A673 (cell line): ENCODE results near the gene BLOC1S6. TPM values are rescaled to one million over a fixed set of nuclear protein-coding genes. Genes with fewer than 3 reads are reported as not detected.

ENCODE experiments used
- BruUV-seq: library from RNA; stranded (reverse); fragments of 400-500 nt; replicated peaks from 2 replicates; lab custom pipeline; 2021; lab: Mats Ljungman, UMichigan
- CTCF ChIA-PET: fragments of 300-600 bp; sonication (Branson Sonifier 250); formaldehyde crosslinking; loops from one replicate; lab custom pipeline; 2022; ENCODE audit warnings: antibody characterized with exemption; lab: Charles Lee
- POLR2A ChIA-PET: fragments of 300-600 bp; sonication (Branson Sonifier 250); formaldehyde crosslinking; loops from one replicate; lab custom pipeline; 2022; ENCODE audit warnings: antibody characterized with exemption; ENCODE audit not compliant: low non-redundant PET; lab: Charles Lee
- DNase-seq: peaks from one replicate; pipeline ENCODE4 v3.0.0-alpha.2; 2015; ENCODE audit warnings: low spot score
- H3K27ac ChIP-seq: fragments of 200-600 bp; sonication (generic); 2 replicates; pipeline ENCODE4 v1.5.1; 2016; ENCODE audit warnings: mixed run types, low read depth, mild to moderate bottlenecking, mixed read lengths, antibody characterized with exemption, low read length; ENCODE audit not compliant: poor library complexity, severe bottlenecking
- H3K27me3 ChIP-seq: fragments of 200-600 bp; sonication (generic); replicated peaks from 2 replicates; pipeline ENCODE4 v1.6.1; 2017; ENCODE audit warnings: mixed run types, low read depth, mild to moderate bottlenecking, mixed read lengths, antibody characterized with exemption, low read length; ENCODE audit not compliant: insufficient read depth, poor library complexity
- H3K36me3 ChIP-seq: fragments of 200-600 bp; sonication (generic); 2 replicates; pipeline ENCODE4 v1.6.1; 2016; ENCODE audit warnings: mixed run types, mild to moderate bottlenecking, mixed read lengths, antibody characterized with exemption, low read length; ENCODE audit not compliant: insufficient read depth, poor library complexity, severe bottlenecking
- H3K4me1 ChIP-seq: fragments of 200-600 bp; sonication (generic); 2 replicates; pipeline ENCODE4 v1.6.1; 2017; ENCODE audit warnings: mixed run types, mild to moderate bottlenecking, mixed read lengths, antibody characterized with exemption, low read length; ENCODE audit not compliant: insufficient read depth, poor library complexity, severe bottlenecking
- H3K4me3 ChIP-seq: fragments of 200-600 bp; sonication (generic); 2 replicates; pipeline ENCODE4 v1.5.1; 2016; ENCODE audit warnings: low read depth, mixed run types, mild to moderate bottlenecking, mixed read lengths, low read length; ENCODE audit not compliant: poor library complexity, severe bottlenecking
- H3K9me3 ChIP-seq: fragments of 200-600 bp; sonication (generic); 2 replicates; pipeline ENCODE4 v1.6.1; 2016; ENCODE audit warnings: mixed run types, low read depth, mild to moderate bottlenecking, mixed read lengths, antibody characterized with exemption, low read length; ENCODE audit not compliant: poor library complexity, severe bottlenecking
- CTCF ChIP-seq: fragments of 300-800, 200-600 bp; sonication (generic); conservative IDR thresholded peaks from 2 replicates; pipeline ENCODE4 v1.5.1; 2017; ENCODE audit warnings: low read depth, mild to moderate bottlenecking, antibody characterized with exemption, low read length, moderate library complexity, mixed read lengths
- EZH2 ChIP-seq: fragments of 200-600 bp; sonication (generic); IDR thresholded peaks from 2 replicates; pipeline ENCODE4 v1.6.1; 2017; ENCODE audit warnings: borderline replicate concordance, low read depth, mild to moderate bottlenecking, mixed read lengths, antibody characterized with exemption, low read length; ENCODE audit not compliant: poor library complexity, severe bottlenecking
- intact Hi-C: fragments of 100-400 bp; cut with micrococcal nuclease; formaldehyde crosslinking; loops from one replicate; pipeline ENCODE4 v1.10.0; 2022; ENCODE audit not compliant: unreplicated experiment
- total RNA-seq: library from RNA; stranded (reverse); gene quantifications from 2 replicates; pipeline ENCODE4 v1.2.3, GENCODE V29; 2021

BLOC1S6 gene
- total RNA-seq, 1 experiment from 2014 or later = 55.6 TPM

DNA sequence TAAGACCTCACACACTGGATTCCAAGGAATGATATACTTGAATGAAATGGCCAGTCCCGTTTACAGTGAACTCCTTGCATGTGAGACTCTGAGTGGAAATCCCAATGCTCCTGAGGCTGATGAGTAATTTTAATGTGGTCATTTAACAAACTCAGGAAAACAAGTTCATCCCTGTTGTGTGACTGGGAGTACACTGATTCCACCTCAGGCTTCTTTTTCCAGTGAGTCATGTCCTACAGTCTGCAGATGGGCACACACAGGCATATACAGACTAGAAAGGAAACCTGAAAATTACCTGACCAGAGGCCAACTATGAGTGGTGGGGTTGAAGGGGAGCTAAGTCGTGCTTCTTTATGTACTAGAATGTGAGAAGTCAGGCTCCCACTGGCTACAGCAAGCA, 53.4 kb downstream of the BLOC1S6 start:
- ChIA-PET POLR2A (no interaction called here), CTCF (no interaction called here)

DNA sequence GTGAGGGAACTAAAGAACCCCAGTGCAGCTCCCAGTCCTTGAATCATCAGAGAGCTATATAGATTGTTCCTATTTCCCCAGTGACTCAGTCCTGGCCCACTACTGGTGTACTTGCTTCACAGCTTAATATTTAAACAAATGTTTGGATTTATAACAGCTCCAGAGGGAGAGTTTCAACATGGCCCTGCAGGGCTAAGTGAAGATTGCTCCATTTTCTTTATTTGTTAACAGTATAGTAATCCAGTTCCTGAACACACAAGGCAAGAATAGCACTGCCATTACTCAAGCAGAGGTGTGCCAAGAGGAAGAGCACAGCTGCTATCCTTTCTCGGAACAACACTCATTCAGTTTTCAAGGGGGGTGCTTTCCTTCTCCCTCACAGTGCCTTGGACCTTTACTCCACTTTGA, 54.2 kb downstream of the BLOC1S6 start:
- Histone ChIP-seq H3K4me3 (no peak overlapping the region), H3K9me3 (no peaks in the 10 kb centered on the region), H3K27ac (no peak overlapping the region), H3K4me1 (peaks cover 22% of the 10 kb centered on the region), H3K36me3 (no peaks in the 10 kb centered on the region), H3K27me3 (no peaks in the 10 kb centered on the region)
- no peak for DNase-seq
- BruUV-seq = no TSS peak
- intact Hi-C loops = no loop called here
- no peak for TF ChIP-seq CTCF
- no peak for TF ChIP-seq EZH2
- ChIA-PET POLR2A (no interaction called here), CTCF (no interaction called here)

More for the DNA sequence above, 53.4 kb downstream of the BLOC1S6 start:
- DNase-seq = no peak
- Histone ChIP-seq H3K9me3 (no peaks in the 10 kb centered on the region), H3K27me3 (no peaks in the 10 kb centered on the region), H3K4me3 (no peak overlapping the region), H3K4me1 (peaks cover 22% of the 10 kb centered on the region), H3K36me3 (no peaks in the 10 kb centered on the region), H3K27ac (no peak overlapping the region)
- BruUV-seq = no TSS peak
- intact Hi-C loops = no loop called here
- TF ChIP-seq EZH2 = no peak
- TF ChIP-seq CTCF = no peak

DNA sequence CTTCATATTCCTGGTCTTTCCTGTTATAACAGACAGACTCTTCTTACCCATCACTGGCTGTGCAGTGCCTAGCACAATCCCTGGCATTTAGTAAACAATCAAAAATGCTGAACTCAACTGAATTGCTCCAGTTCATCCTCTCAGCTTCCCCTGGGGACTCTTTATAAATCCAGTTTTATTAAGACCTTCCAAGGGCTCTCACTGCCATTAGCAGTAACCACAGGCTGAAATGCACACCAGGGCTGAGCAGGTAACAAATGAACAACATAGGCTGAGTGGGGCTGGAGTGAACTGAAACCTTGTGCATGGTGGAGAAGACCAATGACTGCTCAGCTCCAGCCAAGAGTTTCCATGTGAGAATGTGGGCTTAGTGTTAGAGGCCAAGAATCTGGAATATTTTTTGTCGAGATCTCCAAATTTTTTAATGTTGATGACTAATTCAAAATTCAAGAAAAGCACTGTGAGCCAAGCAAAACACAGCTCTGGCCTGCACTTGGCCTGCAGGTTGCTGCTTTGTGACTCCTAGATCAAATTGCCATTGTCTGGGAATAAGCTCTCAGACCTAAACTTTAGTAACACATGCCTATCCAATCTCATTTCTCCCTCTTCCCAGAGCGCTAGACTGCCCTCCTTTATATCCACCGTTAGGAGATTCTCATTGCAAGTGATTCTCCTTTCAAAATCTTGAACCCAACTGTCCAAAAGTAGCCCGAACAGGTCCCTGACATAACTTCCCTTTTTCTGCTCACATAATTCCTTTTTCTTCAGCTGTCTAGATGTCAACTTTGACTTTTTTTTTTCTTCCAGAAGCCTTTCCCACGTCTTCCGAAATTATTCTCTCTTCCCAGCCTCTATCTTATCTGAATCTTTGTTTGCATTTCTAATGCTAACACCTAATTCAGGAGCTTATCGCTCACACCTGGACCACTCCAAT, 55.1 kb downstream of the BLOC1S6 start:
- TF ChIP-seq CTCF = no peak
- TF ChIP-seq EZH2 = no peak
- POLR2A ChIA-PET = no interaction called here
- CTCF ChIA-PET = no interaction called here
- Histone ChIP-seq H3K4me3 (no peak overlapping the region), H3K4me1 (peaks cover 17% of the 10 kb centered on the region), H3K27ac (no peak overlapping the region), H3K27me3 (no peaks in the 10 kb centered on the region), H3K36me3 (no peaks in the 10 kb centered on the region), H3K9me3 (no peaks in the 10 kb centered on the region)
- DNase-seq = no peak
- BruUV-seq = no TSS peak
- intact Hi-C loops = no loop called here
